Neural cell (in vitro differentiated cells): ENCODE data around the gene BCOR. TPM values are rescaled to one million over a fixed set of nuclear protein-coding genes. Genes with fewer than 3 reads are reported as not detected.

Experiments
- H2AFZ ChIP-seq: fragments of 200-600, 300-800 bp; sonication (generic), shearing (Covaris generic); 2 replicates; pipeline ENCODE4 v1.6.0; 2014; ENCODE audit warnings: low read depth, mild to moderate bottlenecking, antibody characterized with exemption, low read length, moderate library complexity
- H3F3A ChIP-seq: fragments of 200-600 bp; shearing (Covaris generic); 2 replicates; pipeline ENCODE4 v1.6.1; 2016; ENCODE audit warnings: mild to moderate bottlenecking, moderate library complexity, mixed read lengths, antibody characterized with exemption, low read length; ENCODE audit not compliant: insufficient read depth, poor library complexity, severe bottlenecking
- H3K27ac ChIP-seq: fragments of 200-600, 300-800 bp; sonication (generic), shearing (Covaris generic); 2 replicates; pipeline ENCODE4 v1.5.1; 2014; ENCODE audit warnings: mild to moderate bottlenecking, low read length, moderate library complexity
- H3K27me3 ChIP-seq: fragments of 300-800, 200-600 bp; sonication (generic), shearing (Covaris generic); 2 replicates; pipeline ENCODE4 v1.6.0; 2014; ENCODE audit warnings: mild to moderate bottlenecking, low read depth, low read length, moderate library complexity; ENCODE audit not compliant: insufficient read depth
- H3K36me3 ChIP-seq: fragments of 300-800, 200-600 bp; sonication (generic), shearing (Covaris generic); 2 replicates; pipeline ENCODE4 v1.5.1; 2014; ENCODE audit warnings: mild to moderate bottlenecking, antibody characterized with exemption, low read length, moderate library complexity; ENCODE audit not compliant: insufficient read depth
- H3K4me2 ChIP-seq: fragments of 300-800, 200-600 bp; sonication (generic), shearing (Covaris generic); 2 replicates; pipeline ENCODE4 v1.6.0; 2014; ENCODE audit warnings: mild to moderate bottlenecking, low read length
- H3K4me3 ChIP-seq: fragments of 300-800, 200-600 bp; sonication (generic), shearing (Covaris generic); 2 replicates; pipeline ENCODE4 v1.5.1; 2014; ENCODE audit warnings: mild to moderate bottlenecking, low read length, moderate library complexity
- H3K79me2 ChIP-seq: fragments of 200-600 bp; shearing (Covaris generic); replicated peaks from 2 replicates; pipeline ENCODE4 v1.6.0; 2014; ENCODE audit warnings: mild to moderate bottlenecking, low read length, moderate library complexity; ENCODE audit not compliant: insufficient read depth
- H3K9ac ChIP-seq: fragments of 300-800, 200-600 bp; sonication (generic), shearing (Covaris generic); 2 replicates; pipeline ENCODE4 v1.6.1; 2016; ENCODE audit warnings: mild to moderate bottlenecking, low read length, mixed read lengths
- H3K9me2 ChIP-seq: fragments of 200-600 bp; shearing (Covaris generic); 2 replicates; pipeline ENCODE4 v1.6.1; 2016; ENCODE audit warnings: mild to moderate bottlenecking, low read length, mixed read lengths; ENCODE audit not compliant: insufficient read depth
- H3K9me3 ChIP-seq: fragments of 200-600, 300-800 bp; sonication (generic), shearing (Covaris generic); 2 replicates; pipeline ENCODE4 v1.6.1; 2016; ENCODE audit warnings: mild to moderate bottlenecking, mixed run types, low read length, moderate library complexity, mixed read lengths
- H4K20me1 ChIP-seq: fragments of 200-600 bp; shearing (Covaris generic); 2 replicates; pipeline ENCODE4 v1.6.1; 2016; ENCODE audit warnings: mild to moderate bottlenecking, mixed run types; ENCODE audit not compliant: insufficient read depth
- CTCF ChIP-seq: fragments of 450-650 bp; IDR thresholded peaks from 2 replicates; pipeline ENCODE4 v1.5.1; 2014; ENCODE audit warnings: antibody characterized with exemption, mild to moderate bottlenecking, moderate library complexity; ENCODE audit not compliant: poor library complexity, severe bottlenecking
- EP300 ChIP-seq: fragments of 450-650 bp; conservative IDR thresholded peaks from 2 replicates; pipeline ENCODE4 v1.6.1; 2014; ENCODE audit warnings: antibody characterized with exemption, mild to moderate bottlenecking, moderate library complexity; ENCODE audit not compliant: poor library complexity, severe bottlenecking
- EZH2 ChIP-seq: fragments of 200-600, 300-800 bp; shearing (Covaris generic), sonication (generic); IDR thresholded peaks from 2 replicates; pipeline ENCODE4 v1.6.1; 2014; ENCODE audit warnings: antibody characterized with exemption, low read length, borderline replicate concordance, mild to moderate bottlenecking; ENCODE audit not compliant: insufficient read depth, poor library complexity, severe bottlenecking
- MXI1 ChIP-seq: fragments of 450-650 bp; conservative IDR thresholded peaks from 2 replicates; pipeline ENCODE4 v1.6.1; 2014; ENCODE audit warnings: antibody characterized with exemption, mild to moderate bottlenecking; ENCODE audit not compliant: poor library complexity, severe bottlenecking
- POLR2AphosphoS5 ChIP-seq: IDR thresholded peaks from 2 replicates; pipeline ENCODE4 v1.6.1; 2012
- RAD21 ChIP-seq: fragments of 450-650 bp; conservative IDR thresholded peaks from 2 replicates; pipeline ENCODE4 v1.6.1; 2014; ENCODE audit warnings: antibody characterized with exemption, mild to moderate bottlenecking, moderate library complexity
- REST ChIP-seq: IDR thresholded peaks from 2 replicates; pipeline ENCODE4 v1.6.1; 2012; ENCODE audit warnings: borderline replicate concordance
- SMC3 ChIP-seq: fragments of 450-650 bp; conservative IDR thresholded peaks from 2 replicates; pipeline ENCODE4 v1.6.1; 2014; ENCODE audit warnings: antibody characterized with exemption, mild to moderate bottlenecking, moderate library complexity; ENCODE audit not compliant: poor library complexity
- TAF1 ChIP-seq: IDR thresholded peaks from 2 replicates; pipeline ENCODE4 v1.6.1; 2012; ENCODE audit warnings: low read depth
- polyA plus RNA-seq: library from polyadenylated mRNA; depleted of rRNA; stranded (reverse); fragments of >200 nt; gene quantifications from 2 replicates; pipeline ENCODE4 v1.2.3, GENCODE V29; 2014

BCOR gene
- polyA plus RNA-seq, 1 donor from 2014 or later: 18.0 TPM

- no peaks in the 10 kb centered on the region for H3F3A ChIP-seq
- no peaks in the 10 kb centered on the region for H3K36me3 ChIP-seq
- no peaks in the 10 kb centered on the region for H3K9me2 ChIP-seq
- H3K9me3 ChIP-seq: no peaks in the 10 kb centered on the region
- H3K4me2 ChIP-seq: no peak overlapping the region
- no peaks in the 10 kb centered on the region for H4K20me1 ChIP-seq
- H3K27me3 ChIP-seq: peaks cover 69% of the 10 kb centered on the region
- peak overlapping the region; percentile 34 for H3K9ac ChIP-seq
- TF ChIP-seq MXI1: no peak
- no peak for TF ChIP-seq POLR2AphosphoS5
- TF ChIP-seq EP300: no peak
- H3K27ac ChIP-seq: no peak overlapping the region
- peak overlapping the region; percentile 56 for H3K4me3 ChIP-seq
- H3K79me2 ChIP-seq: no peaks in the 10 kb centered on the region
- no peak overlapping the region for H2AFZ ChIP-seq
Observed at GRCh38 chrX:40008791-40009461, 88.8 kb downstream of the BCOR start.

- H2AFZ ChIP-seq: no peak overlapping the region
- TF ChIP-seq RAD21: no peak
- no peak for TF ChIP-seq EP300
- TF ChIP-seq SMC3: no peak
- TF ChIP-seq REST: no peak
- TF ChIP-seq CTCF: no peak
- no peak for TF ChIP-seq TAF1
- no peak for TF ChIP-seq POLR2AphosphoS5
- no peak for TF ChIP-seq EZH2
- no peak for TF ChIP-seq MXI1
- peak overlapping the region; percentile 56 for H3K4me3 ChIP-seq
- H3F3A ChIP-seq: no peaks in the 10 kb centered on the region
- no peaks in the 10 kb centered on the region for H4K20me1 ChIP-seq
- no peak overlapping the region for H3K9ac ChIP-seq
- no peaks in the 10 kb centered on the region for H3K36me3 ChIP-seq
- H3K79me2 ChIP-seq: no peaks in the 10 kb centered on the region
- no peak overlapping the region for H3K4me2 ChIP-seq
- H3K27ac ChIP-seq: no peak overlapping the region
- peaks cover 70% of the 10 kb centered on the region for H3K27me3 ChIP-seq
- no peaks in the 10 kb centered on the region for H3K9me3 ChIP-seq
- no peaks in the 10 kb centered on the region for H3K9me2 ChIP-seq
Observed at GRCh38 chrX:40007756-40008705, 89.7 kb downstream of the BCOR start.
